T-helper 2 cell treated with Interferon-gamma antibody and Interleukin-4, amounts not matched to agents 5 μg/mL and 100 μg/mL, for 36 hours (primary cell): ENCODE data around the gene IL1RAPL2.

Experiments used
- DNase-seq: peaks from one replicate; pipeline ENCODE4 v3.0.0; 2021; ENCODE audit warnings: low spot score
- H3K27ac Mint-ChIP-seq: one replicate; pipeline ENCODE4 v1.8.0; 2021; ENCODE audit warnings: mild to moderate bottlenecking, mixed read lengths
- H3K27me3 Mint-ChIP-seq: one replicate; pipeline ENCODE4 v1.8.0; 2021; ENCODE audit warnings: low read depth, mixed read lengths
- H3K36me3 Mint-ChIP-seq: one replicate; pipeline ENCODE4 v1.8.0; 2021; ENCODE audit warnings: low read depth, mixed read lengths
- H3K4me1 Mint-ChIP-seq: one replicate; pipeline ENCODE4 v1.8.0; 2021; ENCODE audit warnings: low read depth, mixed read lengths
- H3K4me3 Mint-ChIP-seq: one replicate; pipeline ENCODE4 v1.8.0; 2022; ENCODE audit warnings: mild to moderate bottlenecking, moderate library complexity, mixed read lengths
- H3K9me3 Mint-ChIP-seq: one replicate; pipeline ENCODE4 v1.8.0; 2021; ENCODE audit warnings: mixed read lengths

Gene IL1RAPL2

DNA sequence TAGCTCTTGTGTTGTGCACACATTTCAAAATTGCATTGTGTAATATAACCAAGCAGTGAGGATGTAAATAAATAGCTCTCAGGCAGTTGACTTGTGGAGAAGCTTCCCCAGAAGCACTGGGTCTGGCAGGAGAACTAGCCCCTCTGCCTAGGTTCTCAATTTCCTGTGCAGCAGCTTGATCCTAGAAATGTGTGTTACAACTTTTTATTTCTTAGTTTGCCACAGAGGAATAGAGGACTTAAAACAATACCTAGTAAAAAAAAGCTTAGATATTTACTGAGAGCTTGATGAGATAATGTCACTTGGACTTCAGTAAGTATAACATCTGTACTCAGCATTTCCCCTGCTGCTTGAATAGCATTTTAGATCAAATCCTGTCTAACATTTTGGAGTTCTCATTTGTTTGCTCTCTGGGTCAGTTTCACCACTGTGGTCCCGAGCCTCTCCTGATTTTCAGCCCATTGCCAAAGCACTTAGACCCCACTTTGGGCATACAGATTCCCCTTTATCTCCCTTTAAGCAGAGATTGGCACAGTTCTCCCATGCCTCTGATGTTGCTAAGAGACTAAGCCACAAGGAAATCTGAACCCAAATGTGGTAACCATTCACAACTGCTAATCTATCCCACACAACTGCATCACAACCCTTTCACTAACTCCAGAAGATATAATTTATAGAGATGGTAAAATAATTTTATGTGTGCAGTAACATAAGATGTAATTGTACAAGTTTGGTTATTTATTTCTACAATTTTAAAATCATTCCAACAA, 1158.2 kb downstream of the IL1RAPL2 start:
- Mint-ChIP-seq H3K9me3 (peaks cover 4% of the 10 kb centered on the region), H3K4me1 (no peaks in the 10 kb centered on the region), H3K4me3 (no peak overlapping the region), H3K36me3 (no peaks in the 10 kb centered on the region), H3K27me3 (no peaks in the 10 kb centered on the region), H3K27ac (no peak overlapping the region)
- DNase-seq, result no peak

GRCh38 chrX:105725228-105725627, 1159.2 kb downstream of the IL1RAPL2 start:
- H3K9me3 Mint-ChIP-seq, result peaks cover 4% of the 10 kb centered on the region
- no peaks in the 10 kb centered on the region for H3K36me3 Mint-ChIP-seq
- DNase-seq, result no peak
- no peaks in the 10 kb centered on the region for H3K27me3 Mint-ChIP-seq
- H3K4me3 Mint-ChIP-seq, result no peak overlapping the region
- no peaks in the 10 kb centered on the region for H3K4me1 Mint-ChIP-seq
- no peak overlapping the region for H3K27ac Mint-ChIP-seq

DNA sequence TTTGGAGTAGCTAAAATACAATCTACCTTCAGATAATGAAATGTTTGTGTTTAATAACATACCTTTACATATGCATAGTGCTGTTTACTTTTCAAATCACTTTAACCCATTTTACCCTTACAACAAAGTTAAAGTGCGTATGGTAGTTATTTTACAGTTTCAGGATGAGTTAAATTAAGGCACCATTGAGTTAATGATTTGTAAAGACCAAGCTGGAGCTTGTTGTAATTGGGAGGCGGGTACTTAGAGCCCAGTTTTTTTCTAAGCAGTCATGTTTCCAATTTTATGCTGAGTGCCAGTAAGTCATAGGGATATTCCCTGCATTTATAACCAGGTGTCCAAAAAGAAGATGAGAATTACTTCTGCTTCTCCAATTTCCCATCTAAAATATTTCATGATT, 1172.2 kb downstream of the IL1RAPL2 start:
- Mint-ChIP-seq H3K4me1 (no peaks in the 10 kb centered on the region), H3K4me3 (no peak overlapping the region), H3K36me3 (no peaks in the 10 kb centered on the region), H3K9me3 (no peaks in the 10 kb centered on the region), H3K27me3 (no peaks in the 10 kb centered on the region), H3K27ac (no peak overlapping the region)
- no peak for DNase-seq

- H3K4me1 Mint-ChIP-seq, result no peaks in the 10 kb centered on the region
- H3K27ac Mint-ChIP-seq, result no peak overlapping the region
- H3K27me3 Mint-ChIP-seq, result no peaks in the 10 kb centered on the region
- H3K36me3 Mint-ChIP-seq, result no peaks in the 10 kb centered on the region
- no peak for DNase-seq
- no peak overlapping the region for H3K4me3 Mint-ChIP-seq
- no peaks in the 10 kb centered on the region for H3K9me3 Mint-ChIP-seq
Observed at GRCh38 chrX:105744291-105744690, 1178.3 kb downstream of the IL1RAPL2 start.

- H3K27ac Mint-ChIP-seq, result no peak overlapping the region
Observed at GRCh38 chrX:105744946-105745345, 1178.9 kb downstream of the IL1RAPL2 start.

DNA sequence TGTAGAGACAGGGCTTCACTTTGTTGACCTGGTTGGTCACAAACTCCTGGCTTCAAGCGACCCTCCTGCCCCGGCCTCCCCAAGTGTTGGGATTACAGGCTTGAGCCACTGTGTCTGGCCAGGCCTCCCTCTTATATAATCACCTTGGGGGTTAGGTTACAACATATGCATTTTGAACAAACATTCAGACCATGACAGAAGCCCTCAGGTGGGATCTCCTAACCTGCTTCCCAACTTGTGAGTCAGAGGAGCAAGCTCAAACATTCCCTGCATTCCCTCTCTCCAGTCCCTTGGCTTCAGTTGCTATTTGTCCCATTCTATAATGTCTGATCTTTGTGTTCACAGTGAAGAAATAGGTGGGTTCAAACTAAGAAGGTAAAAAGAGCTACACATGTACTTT, 1179.9 kb downstream of the IL1RAPL2 start:
- Mint-ChIP-seq H3K27ac (no peak overlapping the region), H3K4me1 (no peaks in the 10 kb centered on the region), H3K9me3 (no peaks in the 10 kb centered on the region), H3K36me3 (no peaks in the 10 kb centered on the region), H3K27me3 (no peaks in the 10 kb centered on the region), H3K4me3 (no peak overlapping the region)
- DNase-seq, result no peak

More at GRCh38 chrX:105744946-105745345, 1178.9 kb downstream of the IL1RAPL2 start:
- Mint-ChIP-seq H3K4me1 (no peaks in the 10 kb centered on the region), H3K27me3 (no peaks in the 10 kb centered on the region), H3K4me3 (no peak overlapping the region), H3K36me3 (no peaks in the 10 kb centered on the region), H3K9me3 (no peaks in the 10 kb centered on the region)
- no peak for DNase-seq

DNA sequence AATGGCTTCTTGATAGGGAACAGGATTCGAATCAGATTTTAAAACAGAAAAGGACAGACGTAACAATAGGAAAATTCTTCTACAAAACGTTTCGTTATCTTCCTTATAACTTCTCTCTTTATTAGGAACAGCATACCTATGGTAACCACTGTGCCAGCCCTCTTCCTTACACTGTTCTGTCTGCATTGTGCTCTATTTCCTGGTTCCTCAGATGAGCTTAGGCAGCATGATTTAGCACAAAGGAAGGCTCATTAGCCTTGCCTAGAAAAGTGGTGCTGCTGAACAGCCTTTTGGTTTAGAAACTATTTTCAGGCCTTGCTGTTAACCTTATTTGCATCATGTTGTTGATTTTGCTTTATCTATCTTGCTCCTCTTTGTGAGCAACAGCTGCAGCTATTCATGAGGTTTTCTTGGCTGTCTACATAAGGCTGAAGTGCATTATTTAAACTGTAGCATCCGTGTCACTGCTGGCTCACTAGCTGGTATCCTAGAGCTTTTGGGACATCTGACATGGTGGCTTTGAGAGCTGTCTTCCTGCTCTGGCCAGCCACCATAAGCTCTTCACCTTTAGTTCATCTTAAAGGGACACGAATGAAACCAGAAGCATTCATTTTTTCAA, 1186.4 kb downstream of the IL1RAPL2 start:
- Mint-ChIP-seq H3K4me1 (no peaks in the 10 kb centered on the region), H3K36me3 (no peaks in the 10 kb centered on the region), H3K27me3 (no peaks in the 10 kb centered on the region), H3K4me3 (no peak overlapping the region), H3K27ac (no peak overlapping the region), H3K9me3 (peaks cover 5% of the 10 kb centered on the region)
- no peak for DNase-seq

GRCh38 chrX:105753411-105753810, 1187.4 kb downstream of the IL1RAPL2 start:
- peaks cover 5% of the 10 kb centered on the region for H3K9me3 Mint-ChIP-seq
- H3K4me1 Mint-ChIP-seq, result no peaks in the 10 kb centered on the region
- no peak for DNase-seq
- no peak overlapping the region for H3K27ac Mint-ChIP-seq
- H3K4me3 Mint-ChIP-seq, result no peak overlapping the region
- no peaks in the 10 kb centered on the region for H3K36me3 Mint-ChIP-seq
- no peaks in the 10 kb centered on the region for H3K27me3 Mint-ChIP-seq

DNA sequence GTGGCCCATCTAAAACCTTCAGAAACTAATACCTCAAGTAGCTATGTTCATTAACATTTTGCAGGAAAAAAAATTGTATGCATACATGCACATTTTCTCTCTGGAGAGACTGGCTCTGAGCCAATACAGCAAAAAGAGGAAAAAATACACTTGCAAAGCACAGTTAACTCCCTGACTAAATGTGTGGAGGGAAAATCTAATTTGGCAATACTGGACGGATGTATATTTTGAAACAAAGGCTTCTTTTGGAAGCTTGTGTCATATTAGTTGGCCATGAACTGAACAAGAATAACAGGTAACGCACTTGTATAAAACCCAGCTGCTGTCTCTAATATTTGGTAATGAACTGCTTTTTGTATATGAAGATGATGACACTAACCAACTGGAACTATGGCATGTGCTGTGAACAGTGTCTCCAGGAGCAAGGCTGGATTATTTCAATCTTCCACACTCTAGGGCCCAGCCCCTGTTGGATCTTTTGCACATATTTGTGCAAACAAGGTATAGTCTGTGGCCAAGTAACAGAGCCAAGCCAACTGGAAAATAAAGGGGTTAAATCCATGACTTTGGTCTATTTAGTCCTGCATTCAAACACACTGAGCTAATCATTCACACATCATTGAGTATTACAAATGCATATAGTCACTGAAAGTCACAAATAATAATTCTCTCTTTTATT, 1188.4 kb downstream of the IL1RAPL2 start:
- Mint-ChIP-seq H3K27me3 (no peaks in the 10 kb centered on the region), H3K9me3 (peaks cover 5% of the 10 kb centered on the region), H3K4me3 (no peak overlapping the region), H3K4me1 (no peaks in the 10 kb centered on the region), H3K27ac (no peak overlapping the region), H3K36me3 (no peaks in the 10 kb centered on the region)
- no peak for DNase-seq

DNA sequence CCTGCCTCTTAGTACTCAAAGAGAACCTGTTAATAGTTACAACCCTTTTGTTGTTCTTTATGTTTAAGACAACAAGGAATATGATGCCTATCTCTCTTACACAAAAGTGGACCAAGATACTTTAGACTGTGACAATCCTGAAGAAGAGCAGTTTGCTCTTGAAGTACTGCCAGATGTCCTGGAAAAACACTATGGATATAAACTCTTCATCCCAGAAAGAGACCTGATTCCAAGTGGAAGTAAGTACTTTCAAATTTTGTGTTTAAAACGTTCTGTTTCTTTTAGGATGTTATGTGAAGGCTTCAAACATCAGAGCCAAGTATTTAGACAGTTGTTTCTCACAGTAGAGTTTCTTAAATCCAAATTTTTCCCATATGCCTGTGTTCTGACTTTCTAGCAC, 1189.1 kb downstream of the IL1RAPL2 start:
- Mint-ChIP-seq H3K27me3 (no peaks in the 10 kb centered on the region), H3K27ac (no peak overlapping the region), H3K4me1 (no peaks in the 10 kb centered on the region), H3K9me3 (peaks cover 5% of the 10 kb centered on the region), H3K4me3 (no peak overlapping the region), H3K36me3 (no peaks in the 10 kb centered on the region)
- no peak for DNase-seq

DNA sequence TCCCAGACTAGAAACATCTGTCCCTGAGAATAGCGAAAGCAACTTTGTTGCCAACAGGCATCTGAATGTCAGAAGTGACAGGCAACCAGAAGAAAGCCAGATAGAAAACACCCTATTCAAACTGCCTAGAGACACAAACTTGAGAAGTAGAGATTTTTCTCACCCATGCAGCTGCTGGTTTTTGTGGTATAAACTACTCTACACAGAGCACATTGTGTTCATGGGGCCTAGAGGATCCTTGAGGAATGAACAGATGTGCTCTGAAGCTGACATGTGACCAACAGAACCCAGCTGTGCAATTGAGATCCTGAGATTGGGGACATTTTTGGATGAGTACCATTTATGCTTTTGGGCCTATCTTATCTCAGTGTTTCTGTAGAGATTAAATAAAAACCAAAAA, 1192.8 kb downstream of the IL1RAPL2 start:
- Mint-ChIP-seq H3K9me3 (peaks cover 5% of the 10 kb centered on the region), H3K4me3 (no peak overlapping the region), H3K36me3 (no peaks in the 10 kb centered on the region), H3K27ac (no peak overlapping the region), H3K4me1 (no peaks in the 10 kb centered on the region), H3K27me3 (no peaks in the 10 kb centered on the region)
- no peak for DNase-seq

DNA sequence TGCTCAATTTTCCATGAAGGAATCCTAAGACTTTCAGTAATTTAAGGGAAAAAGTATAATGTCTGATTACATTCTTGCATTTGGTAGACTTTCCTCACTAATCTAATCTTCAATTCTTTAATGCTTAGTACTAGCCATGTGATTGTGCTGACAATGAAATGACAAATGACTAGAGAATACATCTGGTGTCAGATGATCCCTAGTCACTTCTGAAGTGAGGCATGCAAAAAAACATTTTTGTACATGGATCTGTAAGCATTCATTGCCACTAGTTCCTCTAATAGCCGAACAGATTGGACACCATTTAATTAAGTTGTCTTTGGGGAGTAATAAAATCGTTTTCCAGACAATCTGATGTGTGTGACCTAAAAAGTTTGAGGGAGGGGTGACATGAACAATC, 1193.6 kb downstream of the IL1RAPL2 start:
- H3K4me1 Mint-ChIP-seq, result no peaks in the 10 kb centered on the region
- no peak overlapping the region for H3K4me3 Mint-ChIP-seq
- peaks cover 5% of the 10 kb centered on the region for H3K9me3 Mint-ChIP-seq
- H3K27ac Mint-ChIP-seq, result no peak overlapping the region
- no peaks in the 10 kb centered on the region for H3K27me3 Mint-ChIP-seq
- H3K36me3 Mint-ChIP-seq, result no peaks in the 10 kb centered on the region
- no peak for DNase-seq

DNA sequence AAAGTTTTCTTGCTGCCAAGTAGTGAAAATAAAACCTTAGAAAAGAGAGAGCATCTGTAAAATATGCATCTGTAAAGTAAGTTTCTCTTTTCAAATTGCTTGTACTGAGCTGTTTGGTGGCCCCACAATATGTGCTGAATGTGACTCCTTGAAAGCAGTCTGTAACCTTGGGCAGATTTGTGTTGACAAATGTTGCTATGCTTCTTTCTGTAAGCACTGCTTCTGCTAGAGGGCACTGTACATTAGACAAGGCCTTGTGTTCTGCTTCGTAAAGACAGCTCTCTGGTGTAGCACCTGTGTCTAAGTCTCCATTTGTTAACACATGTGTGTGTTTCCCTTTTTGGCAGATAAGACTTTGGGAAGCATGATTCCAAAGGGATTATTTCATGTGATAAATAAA, 1199.7 kb downstream of the IL1RAPL2 start:
- no peaks in the 10 kb centered on the region for H3K36me3 Mint-ChIP-seq
- H3K27ac Mint-ChIP-seq, result no peak overlapping the region
- DNase-seq, result no peak
- no peaks in the 10 kb centered on the region for H3K27me3 Mint-ChIP-seq
- H3K4me1 Mint-ChIP-seq, result no peaks in the 10 kb centered on the region
- H3K4me3 Mint-ChIP-seq, result no peak overlapping the region
- H3K9me3 Mint-ChIP-seq, result no peaks in the 10 kb centered on the region

GRCh38 chrX:105773801-105774200, 1207.8 kb downstream of the IL1RAPL2 start:
- H3K27ac Mint-ChIP-seq, result no peak overlapping the region
- no peaks in the 10 kb centered on the region for H3K36me3 Mint-ChIP-seq
- no peak overlapping the region for H3K4me3 Mint-ChIP-seq
- no peaks in the 10 kb centered on the region for H3K4me1 Mint-ChIP-seq
- no peaks in the 10 kb centered on the region for H3K27me3 Mint-ChIP-seq
- DNase-seq, result no peak
- H3K9me3 Mint-ChIP-seq, result no peaks in the 10 kb centered on the region
